HG03039 (cell line): ENCODE measurements around the gene PNMA6A.
A peak's percentile ranks its signal among the peaks of the same experiment; 100 is the strongest.
"Not testable (repeated sequence)": the region's sequence is repeated elsewhere in the genome, so short reads cannot be mapped to it uniquely, and the experiment has no call there.

Source experiments
- ATAC-seq: cut with Tn5 transposase; IDR thresholded peaks from one replicate; pipeline ENCODE4 v1.9.1; 2021; ENCODE audit warnings: mild to moderate bottlenecking, moderate library complexity; ENCODE audit not compliant: unreplicated experiment

The PNMA6A gene

DNA sequence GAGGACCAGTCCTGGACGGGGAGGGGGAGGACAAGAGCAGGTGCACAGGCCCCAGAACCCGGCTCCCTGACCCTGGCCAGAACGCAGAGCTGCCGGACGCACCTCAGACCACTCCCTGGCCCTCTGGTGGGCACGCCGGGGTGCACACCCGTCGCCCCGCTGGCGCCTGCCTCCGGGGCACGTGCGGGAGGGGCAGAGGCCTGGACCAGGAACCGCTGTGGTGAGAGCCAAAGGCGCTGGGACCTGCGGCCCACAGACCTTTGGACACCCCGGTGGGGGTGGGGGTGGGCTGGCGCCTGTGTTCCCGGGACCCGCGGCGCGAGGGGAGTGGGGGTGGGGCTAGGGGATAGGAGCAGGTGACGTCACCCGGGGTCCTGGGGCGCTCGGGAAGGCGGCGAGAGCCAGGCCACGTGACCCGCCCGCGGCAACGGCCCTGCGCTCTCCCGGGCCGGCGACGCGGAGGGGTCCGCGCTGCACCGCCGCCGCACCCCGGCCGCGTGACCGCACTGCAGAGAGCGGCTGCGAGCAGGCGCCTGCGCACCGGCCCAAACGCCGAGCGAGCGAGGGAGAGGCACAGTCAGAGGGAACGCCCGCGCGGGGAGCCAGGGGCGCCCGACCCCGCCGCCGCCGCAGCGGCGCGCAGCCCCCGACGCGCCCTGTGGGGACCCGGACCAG is at the start of gene PNMA6A:
TSS of gene PNMA6A (plus strand) at position 546 of the 675 bp plus-strand sequence. CDS start 609 bp downstream, outside the sequence.
- ATAC-seq, result not testable (repeated sequence)

DNA sequence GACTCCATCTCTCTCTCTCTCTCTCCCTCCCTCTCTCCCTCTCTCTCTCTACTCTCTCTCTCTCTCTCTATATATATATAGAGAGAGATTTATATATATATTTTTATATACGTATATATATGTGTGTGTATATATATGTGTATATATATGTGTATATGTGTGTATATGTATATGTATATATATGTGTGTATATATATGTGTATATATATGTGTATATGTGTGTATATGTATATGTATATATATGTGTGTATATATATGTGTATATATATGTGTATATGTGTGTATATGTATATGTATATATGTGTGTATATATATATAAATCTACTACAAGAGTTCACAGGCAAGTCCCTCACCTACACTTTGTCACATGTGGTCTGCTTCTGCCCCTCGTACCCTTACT is 45.8 kb upstream of the PNMA6A start:
- not testable (repeated sequence) for ATAC-seq

DNA sequence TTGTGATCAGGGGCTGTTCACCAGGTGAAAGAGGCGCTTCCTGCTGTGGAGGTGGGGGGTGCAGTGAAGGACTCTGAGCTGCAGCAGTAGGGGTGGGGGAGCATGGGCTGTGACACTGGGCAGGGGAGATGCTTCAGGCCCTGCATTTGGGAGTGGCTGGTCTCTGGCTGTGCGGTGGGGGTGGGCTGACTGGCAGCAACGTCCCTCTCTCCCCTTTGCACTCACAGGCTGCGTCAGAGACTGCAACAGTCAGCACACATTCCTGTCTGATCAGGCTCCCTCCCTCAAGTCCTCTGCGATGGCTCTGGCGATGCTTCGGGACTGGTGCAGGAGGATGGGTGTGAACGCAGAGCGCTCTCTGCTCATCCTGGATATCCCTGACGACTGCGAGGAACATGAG is 43.8 kb upstream of the PNMA6A start:
- not testable (repeated sequence) for ATAC-seq

DNA sequence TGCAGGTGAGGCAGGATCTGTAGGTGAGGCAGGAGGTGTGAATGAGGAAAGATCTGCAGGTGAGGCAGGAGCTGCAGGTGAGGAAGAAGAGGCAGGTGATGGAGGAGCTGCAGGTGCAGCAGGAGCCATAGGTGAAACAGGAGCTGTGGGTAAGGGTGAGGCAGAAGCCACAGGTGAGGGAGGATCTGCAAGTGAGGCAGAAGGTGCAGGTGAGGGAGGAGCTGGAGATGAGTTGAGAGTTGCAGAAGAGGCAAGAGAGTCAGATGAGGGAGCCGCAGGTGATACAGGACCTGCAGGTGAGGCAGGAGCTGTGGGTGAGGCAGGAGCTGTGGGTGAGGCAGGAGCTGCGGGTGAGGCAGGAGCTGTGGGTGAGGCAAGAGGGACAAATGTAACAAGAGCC is 43.1 kb upstream of the PNMA6A start:
- ATAC-seq, result no peak

DNA sequence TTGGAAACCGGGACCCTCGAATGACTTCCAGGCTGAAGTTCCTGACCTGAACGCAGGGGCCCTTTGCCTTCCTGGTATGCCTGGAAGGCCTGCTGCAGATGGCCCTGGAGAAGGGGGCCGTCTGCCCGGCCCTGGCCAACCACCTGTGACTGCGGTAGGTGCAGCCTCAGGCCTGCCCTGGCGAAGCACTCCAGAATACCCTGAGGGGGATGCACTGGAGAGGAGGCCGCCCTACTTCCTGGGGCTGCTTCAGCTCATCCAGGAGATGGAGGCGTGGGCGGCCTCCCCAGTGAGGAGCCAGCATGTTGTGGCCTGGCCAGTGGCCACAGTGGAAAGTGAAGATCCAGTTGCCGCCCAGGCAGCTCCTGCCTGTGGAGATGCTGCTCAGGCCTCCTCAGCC is 42.4 kb upstream of the PNMA6A start:
- ATAC-seq, result no peak

DNA sequence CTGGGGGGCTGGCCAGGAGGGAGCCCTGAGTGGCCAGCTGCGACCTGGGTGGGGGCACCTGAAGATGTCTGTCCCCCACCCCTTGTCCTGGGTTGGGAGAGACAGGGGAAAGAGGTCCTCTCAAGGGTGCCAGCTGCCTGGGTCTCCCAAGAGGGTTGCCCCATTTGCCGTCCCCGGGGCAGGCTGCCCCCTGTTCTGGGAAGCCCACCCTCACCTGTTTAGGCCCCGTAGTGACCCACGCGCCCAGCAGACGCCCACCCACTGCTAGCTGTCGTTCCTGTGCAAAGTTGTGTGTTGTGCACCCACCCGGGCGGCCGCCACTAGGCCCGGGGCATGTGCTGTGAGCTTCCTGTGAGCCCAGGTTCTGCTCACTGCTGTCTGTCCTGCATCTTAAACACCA is 41.5 kb upstream of the PNMA6A start:
- no peak for ATAC-seq

DNA sequence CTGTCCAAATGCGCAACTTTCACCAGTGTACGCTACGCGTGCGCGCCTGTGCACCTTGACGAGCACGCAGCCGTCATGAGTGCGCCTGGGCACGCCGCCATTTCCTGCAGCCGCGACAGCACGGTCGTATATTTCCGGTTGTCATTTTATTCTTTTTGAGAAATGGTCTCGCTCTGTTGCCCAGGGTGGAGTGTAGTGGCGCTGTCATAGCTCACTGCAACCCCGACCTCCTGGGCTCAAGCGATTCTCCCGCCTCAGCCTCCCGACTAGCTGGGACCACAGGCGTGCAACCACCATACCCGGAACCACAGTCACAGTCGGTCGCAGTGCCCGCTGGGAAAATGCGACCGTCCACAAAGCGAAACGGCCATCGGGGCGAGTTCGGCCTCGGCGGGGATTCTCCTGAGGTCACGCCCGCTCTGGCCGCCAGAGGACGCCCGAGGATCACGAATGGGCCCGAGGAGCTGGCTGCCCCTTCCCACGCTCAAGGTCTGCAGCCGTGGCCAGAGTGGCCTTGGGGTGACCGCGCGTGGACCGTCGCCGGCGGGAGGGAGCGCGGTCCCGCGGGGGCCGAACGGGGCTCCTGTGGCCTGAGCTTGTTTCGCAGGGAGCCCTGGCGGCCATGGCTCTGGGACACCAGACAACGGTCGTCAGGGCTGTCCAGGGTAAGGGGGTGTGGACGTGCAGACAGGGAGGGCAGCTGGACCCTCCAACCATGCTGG is 39.7 kb upstream of the PNMA6A start:
- peak; percentile 56 for ATAC-seq

DNA sequence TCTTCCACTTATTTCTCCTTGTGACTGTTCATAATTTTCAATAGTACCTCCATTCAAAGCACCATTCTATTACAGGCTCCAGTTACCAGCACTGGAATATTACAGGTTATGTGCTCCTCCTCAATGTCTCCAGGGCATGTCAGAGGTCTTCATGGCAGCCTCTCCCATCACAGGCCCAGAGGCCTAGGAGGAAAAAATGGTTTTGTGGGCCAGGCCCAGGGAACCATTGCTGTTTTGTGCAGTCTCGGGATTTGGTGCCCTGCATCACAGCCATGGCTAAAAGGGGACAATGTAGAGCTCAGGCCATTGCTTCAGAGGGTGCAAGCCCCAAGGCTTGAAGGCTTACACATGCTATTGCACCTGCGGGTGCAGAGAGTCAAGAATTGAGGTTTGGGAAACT is 23.2 kb upstream of the PNMA6A start:
- ATAC-seq, result no peak

DNA sequence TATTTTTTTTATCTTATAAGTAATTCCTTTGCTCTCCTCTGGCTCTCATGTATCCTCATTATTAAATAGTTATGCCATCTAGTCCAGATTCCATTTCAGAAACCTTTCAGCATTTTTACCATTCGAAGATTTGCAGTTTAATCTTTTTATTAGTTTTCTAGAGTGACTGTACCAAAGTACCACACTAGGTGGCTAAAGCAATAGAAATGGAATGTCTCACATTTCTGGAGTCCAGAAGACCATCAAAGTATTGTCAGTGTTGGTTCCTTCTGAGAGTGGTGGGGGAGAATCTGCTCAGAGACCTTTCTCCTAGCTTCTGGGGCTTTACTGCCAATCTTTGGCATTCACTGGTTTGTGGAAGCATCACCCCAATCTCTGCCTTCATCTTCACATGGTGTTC is 19.7 kb upstream of the PNMA6A start:
- ATAC-seq, result no peak

DNA sequence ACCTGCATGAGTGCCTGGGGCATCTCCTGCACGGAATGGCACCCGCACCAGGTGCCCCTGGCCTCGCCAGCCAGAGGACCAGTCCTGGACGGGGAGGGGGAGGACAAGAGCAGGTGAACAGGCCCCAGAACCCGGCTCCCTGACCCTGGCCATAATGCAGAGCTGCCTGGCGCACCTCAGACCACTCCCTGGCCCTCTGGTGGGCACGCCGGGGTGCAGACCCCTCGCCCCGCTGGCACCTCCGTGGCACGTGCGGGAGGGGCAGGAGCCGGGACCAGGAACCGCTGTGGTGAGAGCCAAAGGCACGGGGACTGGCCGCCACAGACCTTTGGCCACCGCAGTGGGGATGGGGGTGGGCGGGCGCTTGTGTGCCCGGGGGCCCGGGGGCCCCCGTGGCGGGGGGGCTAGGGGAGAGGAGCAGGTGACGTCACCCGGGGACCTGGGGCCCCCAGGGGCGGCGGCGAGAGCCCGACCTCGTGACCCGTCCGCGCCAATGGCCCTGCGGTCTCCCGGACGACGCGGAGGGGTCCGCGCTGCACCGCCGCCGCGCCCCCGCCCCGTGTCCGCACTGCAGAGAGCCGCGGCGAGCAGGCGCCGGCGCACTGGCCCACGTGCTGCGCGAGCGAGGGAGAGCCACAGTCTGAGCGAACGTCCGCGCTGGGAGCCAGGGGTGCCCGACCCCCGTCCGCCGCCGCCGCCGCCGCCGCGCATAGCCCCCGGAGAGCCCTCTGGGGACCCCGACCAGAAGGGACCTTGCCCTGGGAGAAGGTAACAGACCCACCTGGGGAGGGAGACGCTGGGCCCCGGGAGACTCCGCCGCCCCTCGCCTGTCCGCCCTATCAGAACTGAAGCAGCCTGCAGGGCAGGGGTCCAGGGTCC is 16.1 kb upstream of the PNMA6A start, which contains the start of gene PNMA3:
TSS of gene PNMA3 (plus strand) at position 600 of the 879 bp plus-strand sequence. CDS start 586 bp downstream, outside the sequence.
- ATAC-seq, result no peak

DNA sequence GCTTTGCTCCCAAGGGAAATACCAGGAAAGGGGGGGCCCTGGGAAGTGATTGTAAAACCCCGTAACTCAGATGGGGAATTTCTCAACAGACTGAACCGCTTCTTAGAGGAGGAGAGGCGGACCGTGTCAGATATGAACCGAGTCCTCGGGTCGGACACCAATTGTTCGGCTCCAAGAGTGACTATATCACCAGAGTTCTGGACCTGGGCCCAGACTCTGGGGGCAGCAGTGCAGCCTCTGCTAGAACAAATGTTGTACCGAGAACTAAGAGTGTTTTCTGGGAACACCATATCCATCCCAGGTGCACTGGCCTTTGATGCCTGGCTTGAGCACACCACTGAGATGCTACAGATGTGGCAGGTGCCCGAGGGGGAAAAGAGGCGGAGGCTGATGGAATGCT is 15.0 kb upstream of the PNMA6A start:
- no peak for ATAC-seq

DNA sequence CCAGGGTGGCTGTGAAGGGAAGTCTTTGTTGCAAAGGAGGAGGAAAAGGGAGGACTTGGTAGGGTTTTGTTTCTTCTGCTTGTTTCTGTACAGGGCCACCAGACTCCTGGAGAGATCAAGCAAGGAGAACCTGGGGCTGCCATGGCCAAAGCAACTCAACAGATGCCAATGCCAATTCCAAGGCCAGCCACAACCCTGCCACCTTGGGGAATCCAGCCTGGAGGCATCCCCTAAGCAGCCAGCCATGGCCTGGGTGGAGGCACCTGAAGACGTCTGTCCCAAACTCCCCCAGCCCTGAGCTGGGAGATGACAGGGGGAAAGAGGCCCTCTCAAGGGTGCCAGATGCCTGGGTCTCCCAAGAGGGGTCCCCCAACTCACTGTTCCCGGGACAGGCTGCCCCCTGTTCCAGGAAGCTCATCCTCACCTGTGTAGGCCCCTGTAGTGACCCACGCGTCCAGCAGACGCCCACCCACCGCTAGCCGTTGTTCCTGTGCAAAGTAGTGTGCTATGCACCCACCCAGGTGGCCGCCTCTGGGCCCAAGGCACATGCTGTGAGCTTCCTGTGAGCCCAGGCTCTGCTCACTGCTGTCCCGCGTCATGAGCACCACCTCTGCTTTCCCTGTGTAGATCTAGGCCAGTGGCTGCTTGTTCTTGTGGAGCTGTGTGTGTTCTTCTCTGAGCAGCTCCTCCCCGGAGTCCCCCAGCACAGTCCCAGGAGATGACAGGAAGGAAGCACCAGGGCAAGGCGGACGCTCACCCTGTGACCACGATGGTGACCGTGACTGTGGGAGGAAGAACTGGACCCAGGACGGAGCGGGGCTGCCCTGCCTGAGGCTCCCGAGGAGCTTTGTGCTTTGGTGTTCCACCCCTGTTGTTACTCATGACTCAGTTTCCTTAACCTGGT is 12.8 kb upstream of the PNMA6A start:
- ATAC-seq, result no peak

DNA sequence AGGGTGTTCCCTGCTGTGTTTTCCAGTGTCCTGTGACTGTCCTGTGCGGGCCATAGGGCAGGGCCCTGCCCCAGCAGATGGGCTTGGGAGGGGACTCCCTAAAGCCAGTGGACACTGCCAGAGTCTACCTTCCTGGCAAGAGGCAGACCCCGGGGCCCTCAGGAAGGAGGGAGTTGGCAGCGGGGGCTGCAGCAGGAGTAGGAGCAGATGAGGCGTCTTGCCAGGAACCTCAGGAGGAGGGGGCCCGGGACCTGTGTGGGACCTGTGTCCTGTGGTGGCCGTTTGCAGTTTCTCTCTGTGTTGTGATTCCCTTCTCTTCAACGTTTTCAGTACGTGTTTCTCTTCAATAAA is 12.2 kb upstream of the PNMA6A start:
- no peak for ATAC-seq

DNA sequence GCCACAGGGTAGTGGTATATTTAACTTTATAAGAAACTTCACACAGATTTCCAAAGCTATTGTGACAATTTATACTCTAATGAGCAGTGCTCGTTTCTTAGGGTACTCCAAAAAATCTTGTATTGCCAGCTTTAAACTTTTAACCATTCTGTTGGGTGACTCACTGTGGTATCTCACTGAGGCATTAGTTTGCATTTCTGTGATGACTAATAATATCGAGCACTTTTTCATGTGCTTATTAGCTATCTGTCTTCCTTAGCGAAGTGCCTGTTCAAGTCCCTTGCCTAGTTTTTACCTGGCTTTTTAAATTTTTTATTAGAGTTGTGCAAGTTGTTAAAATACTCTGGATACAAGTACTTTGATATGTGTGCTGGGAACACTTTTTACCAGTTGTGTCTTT is 10.5 kb upstream of the PNMA6A start:
- no peak for ATAC-seq

DNA sequence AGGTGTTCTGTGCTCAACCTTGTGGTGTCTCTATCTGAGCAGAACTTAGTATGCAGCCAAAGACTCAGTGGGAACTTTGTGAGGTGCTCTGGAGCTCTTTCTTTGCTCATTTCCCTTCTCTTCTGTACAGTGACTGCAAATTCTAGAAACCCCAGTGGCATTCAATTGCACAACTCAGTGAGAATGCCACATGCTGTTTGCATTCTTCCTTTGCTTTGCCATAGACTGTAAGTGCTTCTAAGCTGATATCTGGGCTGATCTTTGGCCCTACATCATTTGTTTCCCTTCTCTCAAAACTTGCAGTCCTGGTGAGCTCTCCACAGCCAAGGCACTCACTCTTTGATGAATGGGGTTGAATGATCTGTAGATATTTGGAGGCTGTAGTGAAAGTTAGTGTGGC is 8.9 kb upstream of the PNMA6A start:
- no peak for ATAC-seq

DNA sequence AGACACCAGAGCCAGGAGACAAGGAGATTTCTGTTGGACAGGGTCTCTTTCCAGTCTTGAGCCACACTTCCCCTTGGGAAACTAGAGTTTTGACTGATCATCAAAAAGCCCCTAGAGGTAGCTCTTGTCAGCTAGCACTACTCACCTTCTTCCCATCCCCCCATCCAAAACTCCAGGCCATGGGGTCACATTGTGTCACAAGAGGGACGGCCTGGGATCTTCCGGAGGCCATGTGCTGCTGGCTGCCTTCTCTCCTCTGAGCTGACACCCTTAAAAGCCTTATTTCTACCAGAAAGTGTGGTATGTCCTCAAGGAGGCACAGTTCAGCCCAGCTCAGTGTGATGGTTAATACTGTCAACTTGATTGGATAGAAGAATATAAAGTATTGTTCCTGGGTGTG is 8.2 kb upstream of the PNMA6A start:
- ATAC-seq, result no peak

DNA sequence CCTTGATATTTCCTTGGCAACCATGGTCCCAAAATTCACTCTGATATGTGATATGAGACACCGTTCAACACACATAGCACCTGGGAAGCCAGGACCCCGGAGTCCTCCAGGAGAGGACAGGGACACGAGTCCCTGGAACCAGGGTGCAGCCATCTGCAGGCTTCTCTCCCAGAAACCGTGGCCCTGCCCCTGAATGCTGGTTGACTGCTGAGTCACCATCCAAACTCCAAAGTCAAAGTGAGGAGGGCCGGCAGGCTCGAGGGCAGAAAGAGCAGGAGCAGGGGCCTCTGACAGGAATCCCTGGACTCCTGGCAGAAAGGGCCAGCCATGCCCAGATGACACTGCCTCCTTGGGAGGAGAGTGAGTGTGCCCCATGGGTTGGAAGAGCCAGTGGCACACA is 6.9 kb upstream of the PNMA6A start:
- ATAC-seq, result no peak

DNA sequence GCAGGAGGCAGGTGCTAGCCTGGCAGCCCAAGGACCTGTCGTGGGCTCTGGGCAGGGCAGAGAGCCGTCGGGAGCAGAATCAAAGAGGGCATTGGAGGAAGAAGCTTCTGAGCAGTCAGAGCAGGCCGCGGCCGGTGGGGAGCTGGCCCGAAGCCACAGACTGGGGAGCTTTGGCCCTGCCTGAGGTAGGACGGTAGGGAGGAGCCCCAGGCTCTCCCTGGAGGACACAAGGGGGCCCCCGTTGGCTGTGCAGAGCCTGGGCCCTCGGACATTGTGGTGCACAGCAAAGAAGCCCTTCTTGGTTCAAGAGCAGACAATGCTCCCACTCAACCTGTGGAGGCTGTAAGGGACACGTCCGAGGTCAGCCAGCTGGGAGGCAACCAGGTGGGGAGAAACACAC is 5.9 kb upstream of the PNMA6A start:
- not testable (repeated sequence) for ATAC-seq

DNA sequence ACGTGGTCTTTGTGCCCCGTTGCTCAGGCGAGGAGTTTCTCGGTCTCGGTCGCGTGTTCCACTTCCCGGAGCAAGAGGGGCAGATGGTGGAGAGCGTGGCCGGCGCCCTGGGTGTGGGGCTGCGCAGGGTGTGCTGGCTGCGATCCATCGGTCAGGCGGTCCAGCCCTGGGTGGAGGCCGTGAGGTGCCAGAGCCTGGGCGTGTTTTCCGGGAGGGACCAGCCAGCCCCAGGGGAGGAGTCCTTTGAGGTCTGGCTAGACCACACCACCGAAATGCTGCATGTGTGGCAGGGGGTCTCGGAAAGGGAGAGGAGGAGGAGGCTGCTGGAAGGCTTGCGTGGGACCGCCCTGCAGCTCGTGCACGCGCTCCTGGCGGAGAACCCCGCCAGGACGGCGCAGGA is 1.1 kb downstream of the PNMA6A start:
- ATAC-seq, result not testable (repeated sequence)

DNA sequence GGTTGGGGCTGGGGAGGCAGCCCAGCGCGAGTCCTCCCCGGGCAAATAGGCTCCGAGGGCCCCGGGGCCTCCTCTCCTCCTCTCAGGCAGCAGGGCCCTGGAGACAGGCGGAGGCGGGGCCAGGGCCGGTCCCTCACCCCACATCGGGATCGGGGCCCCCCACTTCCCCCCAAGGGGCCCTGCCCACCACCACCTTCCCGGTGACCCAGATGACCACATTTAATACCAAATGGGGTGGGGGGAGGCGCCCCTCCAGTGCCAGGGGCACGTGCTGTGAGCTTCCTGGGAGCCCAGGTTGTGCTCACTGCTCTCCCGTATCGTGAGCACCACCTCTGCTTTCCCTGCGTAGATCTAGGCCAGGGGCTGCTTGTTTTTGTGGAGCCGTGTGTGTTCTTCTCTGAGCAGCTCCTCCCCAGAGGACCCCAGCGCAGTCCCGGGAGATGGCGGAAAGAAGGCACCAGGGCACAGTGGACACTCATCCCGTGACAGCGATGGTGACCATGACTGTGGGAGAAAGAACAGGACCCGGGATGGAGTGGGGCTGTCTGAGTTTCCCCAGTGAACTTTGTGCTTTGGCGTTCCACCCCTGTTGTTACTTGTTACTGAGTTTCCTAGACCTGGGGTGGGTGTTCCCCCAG is 2.1 kb downstream of the PNMA6A start:
- ATAC-seq, result no peak
